Progenitor cell of endocrine pancreas (in vitro differentiated cells): Measurements from ENCODE around the gene CDKN1B. TPM values are rescaled to one million over a fixed set of nuclear protein-coding genes. Genes with fewer than 3 reads are reported as not detected.

Experiments used
- DNase-seq: peaks from one replicate; pipeline ENCODE4 v3.0.0; 2021; ENCODE audit warnings: low spot score; ENCODE audit not compliant: unreplicated experiment
- H3K27ac Mint-ChIP-seq: 2 replicates; pipeline ENCODE4 v1.8.0; 2021; ENCODE audit warnings: mild to moderate bottlenecking, moderate library complexity, mixed read lengths
- H3K27me3 Mint-ChIP-seq: 2 replicates; pipeline ENCODE4 v1.8.0; 2021; ENCODE audit warnings: mixed read lengths
- H3K36me3 Mint-ChIP-seq: 2 replicates; pipeline ENCODE4 v1.8.0; 2022; ENCODE audit warnings: mixed read lengths; ENCODE audit not compliant: insufficient read depth
- H3K4me1 Mint-ChIP-seq: 2 replicates; pipeline ENCODE4 v1.8.0; 2021; ENCODE audit warnings: low read depth, mixed read lengths
- H3K4me3 Mint-ChIP-seq: 2 replicates; pipeline ENCODE4 v1.8.0; 2021; ENCODE audit warnings: low read depth, mild to moderate bottlenecking, moderate library complexity, mixed read lengths
- H3K9me3 Mint-ChIP-seq: 2 replicates; pipeline ENCODE4 v1.8.0; 2021; ENCODE audit warnings: low read depth, mixed read lengths
- total RNA-seq: library from RNA; stranded (reverse); gene quantifications from 2 replicates; pipeline ENCODE4 v1.2.1, GENCODE V29; 2021
- TF ChIP-seq, protein P1 (sequence below): fragments of 200-600 bp; sonication (generic); IDR thresholded peaks from one replicate; pipeline ENCODE4 v1.5.0; 2021; ENCODE audit warnings: antibody characterized with exemption, mild to moderate bottlenecking; ENCODE audit not compliant: unreplicated experiment

The CDKN1B gene
- total RNA-seq, 1 donor from 2014 or later = 40.8 TPM

DNA sequence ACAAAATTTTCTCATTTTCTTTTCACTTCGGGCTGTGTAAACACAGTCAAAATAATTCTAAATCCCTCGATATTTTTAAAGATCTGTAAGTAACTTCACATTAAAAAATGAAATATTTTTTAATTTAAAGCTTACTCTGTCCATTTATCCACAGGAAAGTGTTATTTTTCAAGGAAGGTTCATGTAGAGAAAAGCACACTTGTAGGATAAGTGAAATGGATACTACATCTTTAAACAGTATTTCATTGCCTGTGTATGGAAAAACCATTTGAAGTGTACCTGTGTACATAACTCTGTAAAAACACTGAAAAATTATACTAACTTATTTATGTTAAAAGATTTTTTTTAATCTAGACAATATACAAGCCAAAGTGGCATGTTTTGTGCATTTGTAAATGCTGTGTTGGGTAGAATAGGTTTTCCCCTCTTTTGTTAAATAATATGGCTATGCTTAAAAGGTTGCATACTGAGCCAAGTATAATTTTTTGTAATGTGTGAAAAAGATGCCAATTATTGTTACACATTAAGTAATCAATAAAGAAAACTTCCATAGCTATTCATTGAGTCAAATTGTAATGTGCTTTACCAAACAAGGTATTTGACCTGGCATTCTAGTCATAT is 4.8 kb downstream of the CDKN1B start:
- Mint-ChIP-seq H3K36me3 (peaks cover 22% of the 10 kb centered on the region), H3K4me3 (peak overlapping the region; percentile 85), H3K27ac (no peak overlapping the region), H3K9me3 (no peaks in the 10 kb centered on the region), H3K4me1 (peaks cover 29% of the 10 kb centered on the region), H3K27me3 (peaks cover 17% of the 10 kb centered on the region)
- DNase-seq = no peak
- TF ChIP-seq, protein P1, sequence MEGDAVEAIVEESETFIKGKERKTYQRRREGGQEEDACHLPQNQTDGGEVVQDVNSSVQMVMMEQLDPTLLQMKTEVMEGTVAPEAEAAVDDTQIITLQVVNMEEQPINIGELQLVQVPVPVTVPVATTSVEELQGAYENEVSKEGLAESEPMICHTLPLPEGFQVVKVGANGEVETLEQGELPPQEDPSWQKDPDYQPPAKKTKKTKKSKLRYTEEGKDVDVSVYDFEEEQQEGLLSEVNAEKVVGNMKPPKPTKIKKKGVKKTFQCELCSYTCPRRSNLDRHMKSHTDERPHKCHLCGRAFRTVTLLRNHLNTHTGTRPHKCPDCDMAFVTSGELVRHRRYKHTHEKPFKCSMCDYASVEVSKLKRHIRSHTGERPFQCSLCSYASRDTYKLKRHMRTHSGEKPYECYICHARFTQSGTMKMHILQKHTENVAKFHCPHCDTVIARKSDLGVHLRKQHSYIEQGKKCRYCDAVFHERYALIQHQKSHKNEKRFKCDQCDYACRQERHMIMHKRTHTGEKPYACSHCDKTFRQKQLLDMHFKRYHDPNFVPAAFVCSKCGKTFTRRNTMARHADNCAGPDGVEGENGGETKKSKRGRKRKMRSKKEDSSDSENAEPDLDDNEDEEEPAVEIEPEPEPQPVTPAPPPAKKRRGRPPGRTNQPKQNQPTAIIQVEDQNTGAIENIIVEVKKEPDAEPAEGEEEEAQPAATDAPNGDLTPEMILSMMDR = no peak

GRCh38 chr12:12722435-12723148 is 5.4 kb downstream of the CDKN1B start:
- no peaks in the 10 kb centered on the region for H3K9me3 Mint-ChIP-seq
- H3K27me3 Mint-ChIP-seq = peaks cover 17% of the 10 kb centered on the region
- peak overlapping the region; percentile 84 for H3K27ac Mint-ChIP-seq
- TF ChIP-seq, protein P1 = no peak
- no peak for DNase-seq
- H3K4me1 Mint-ChIP-seq = peaks cover 29% of the 10 kb centered on the region
- peak overlapping the region; percentile 85 for H3K4me3 Mint-ChIP-seq
- peaks cover 22% of the 10 kb centered on the region for H3K36me3 Mint-ChIP-seq

GRCh38 chr12:12723149-12723680 is 6.0 kb downstream of the CDKN1B start:
- peaks cover 17% of the 10 kb centered on the region for H3K27me3 Mint-ChIP-seq
- no peak for DNase-seq
- peaks cover 26% of the 10 kb centered on the region for H3K4me1 Mint-ChIP-seq
- peak overlapping the region; percentile 85 for H3K4me3 Mint-ChIP-seq
- H3K27ac Mint-ChIP-seq = peak overlapping the region; percentile 84
- H3K9me3 Mint-ChIP-seq = no peaks in the 10 kb centered on the region
- TF ChIP-seq, protein P1 = no peak
- peaks cover 22% of the 10 kb centered on the region for H3K36me3 Mint-ChIP-seq

DNA sequence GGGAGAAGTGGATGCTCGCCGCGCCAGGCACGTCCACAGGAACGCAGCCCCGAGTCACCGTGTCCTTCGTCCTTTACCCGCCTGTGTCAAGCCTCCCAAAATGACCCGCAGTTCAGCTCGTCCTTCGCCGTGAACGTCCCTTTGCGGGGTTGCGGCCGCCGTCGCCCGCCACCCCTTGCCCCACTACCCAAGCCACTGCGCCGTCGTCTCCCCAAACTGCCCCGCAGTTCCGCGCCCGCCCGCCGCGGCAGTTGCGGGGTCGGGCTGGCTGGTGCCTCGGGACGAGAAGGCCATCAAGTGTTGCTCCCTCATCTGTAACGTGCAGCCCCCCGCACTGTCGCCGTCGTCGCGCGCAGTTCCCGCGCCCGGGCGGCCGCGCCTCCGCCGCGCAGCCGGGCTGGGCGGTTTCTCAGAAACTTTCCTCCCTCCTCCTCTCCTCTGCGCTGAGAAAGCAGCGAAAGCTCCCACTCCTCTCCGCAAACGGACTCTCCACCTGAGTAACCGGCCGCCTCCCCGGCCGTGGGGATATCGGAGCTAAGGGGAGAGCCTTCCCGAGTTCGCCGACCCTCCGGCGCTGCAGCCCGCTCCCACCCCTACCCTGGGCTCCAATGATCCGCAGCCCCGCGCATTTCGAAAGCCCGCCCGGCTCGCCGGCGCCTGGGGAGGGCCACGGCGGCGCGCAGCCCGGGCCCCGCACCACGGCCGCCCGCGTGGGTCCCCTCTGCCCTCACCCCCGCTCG is 6.7 kb downstream of the CDKN1B start:
- Mint-ChIP-seq H3K27ac (peak overlapping the region; percentile 88), H3K4me3 (peak overlapping the region; percentile 90), H3K36me3 (peaks cover 22% of the 10 kb centered on the region), H3K9me3 (no peaks in the 10 kb centered on the region), H3K27me3 (peaks cover 17% of the 10 kb centered on the region), H3K4me1 (peaks cover 21% of the 10 kb centered on the region)
- DNase-seq = peak; percentile 44
- TF ChIP-seq, protein P1 = no peak
